HG03039 (cell line): ENCODE results near the gene ARID3A.
"Not testable (repeated sequence)": the region's sequence is repeated elsewhere in the genome, so short reads cannot be mapped to it uniquely, and the experiment has no call there.

Experiments used
- ATAC-seq: cut with Tn5 transposase; IDR thresholded peaks from one replicate; pipeline ENCODE4 v1.9.1; 2021; ENCODE audit warnings: mild to moderate bottlenecking, moderate library complexity; ENCODE audit not compliant: unreplicated experiment

ARID3A gene

GRCh38 chr19:945401-946252, 19.8 kb downstream of the ARID3A start:
- no peak for ATAC-seq

- no peak for ATAC-seq
These were observed 21.4 kb downstream of the ARID3A start for GRCh38 chr19:947090-947706.

GRCh38 chr19:947707-948539, 22.1 kb downstream of the ARID3A start:
- peak; percentile 67 for ATAC-seq

GRCh38 chr19:948842-949496, 23.1 kb downstream of the ARID3A start:
- no peak for ATAC-seq

GRCh38 chr19:950352-951066, 24.7 kb downstream of the ARID3A start:
- ATAC-seq, result no peak

GRCh38 chr19:952049-952679, 26.3 kb downstream of the ARID3A start:
- no peak for ATAC-seq

GRCh38 chr19:952680-953444, 27.0 kb downstream of the ARID3A start:
- no peak for ATAC-seq

GRCh38 chr19:953445-954271, 27.8 kb downstream of the ARID3A start:
- no peak for ATAC-seq

- ATAC-seq, result no peak
These were observed 28.4 kb downstream of the ARID3A start for GRCh38 chr19:954272-954671.

GRCh38 chr19:954672-955494, 29.0 kb downstream of the ARID3A start:
- no peak for ATAC-seq

GRCh38 chr19:955803-956765, 30.2 kb downstream of the ARID3A start:
- ATAC-seq, result no peak

GRCh38 chr19:956766-957440, 31.1 kb downstream of the ARID3A start:
- no peak for ATAC-seq

- not testable (repeated sequence) for ATAC-seq
These were observed 31.7 kb downstream of the ARID3A start for GRCh38 chr19:957578-957977.

- no peak for ATAC-seq
These were observed 33.4 kb downstream of the ARID3A start for GRCh38 chr19:958967-959855.

GRCh38 chr19:960020-960419, 34.2 kb downstream of the ARID3A start:
- ATAC-seq, result no peak
